OCI-LY1 (cell line): ENCODE results near the gene SLC5A3.

ENCODE experiments used
- EZH2 ChIP-seq: fragments of 200-600 bp; sonication (generic), shearing (Covaris generic); IDR thresholded peaks from 2 replicates; pipeline ENCODE4 v1.8.0; 2017; ENCODE audit warnings: borderline replicate concordance, mixed run types, mild to moderate bottlenecking, antibody characterized with exemption, low read length, moderate library complexity, mixed read lengths
- TF ChIP-seq, protein P1 (sequence below): fragments of 200-600 bp; sonication (generic), shearing (Covaris generic); IDR thresholded peaks from 2 replicates; pipeline ENCODE4 v1.5.1; 2017; ENCODE audit warnings: mild to moderate bottlenecking, antibody characterized with exemption, low read length, moderate library complexity, mixed read lengths

DNA sequence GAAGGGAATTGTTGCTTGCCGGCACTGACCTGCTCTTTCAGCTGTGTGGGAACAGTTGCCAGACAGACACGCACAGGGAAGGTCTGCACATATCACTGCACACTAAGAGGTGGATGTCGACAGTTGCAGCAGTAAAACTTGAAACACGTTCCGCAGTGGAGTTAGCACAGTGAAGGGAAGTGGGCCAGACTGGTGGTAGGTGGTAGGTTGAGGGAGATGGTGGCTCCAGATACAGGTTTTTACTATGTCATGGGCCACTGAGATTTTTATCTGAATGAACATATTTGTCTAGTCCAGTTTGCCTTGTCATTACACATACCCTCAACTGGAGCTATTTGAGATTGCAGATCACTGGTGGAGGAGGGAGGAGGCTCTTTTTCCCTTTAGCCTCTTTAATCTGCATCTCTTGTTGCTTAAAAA, 13.5 kb downstream of the SLC5A3 start:
- TF ChIP-seq, protein P1, sequence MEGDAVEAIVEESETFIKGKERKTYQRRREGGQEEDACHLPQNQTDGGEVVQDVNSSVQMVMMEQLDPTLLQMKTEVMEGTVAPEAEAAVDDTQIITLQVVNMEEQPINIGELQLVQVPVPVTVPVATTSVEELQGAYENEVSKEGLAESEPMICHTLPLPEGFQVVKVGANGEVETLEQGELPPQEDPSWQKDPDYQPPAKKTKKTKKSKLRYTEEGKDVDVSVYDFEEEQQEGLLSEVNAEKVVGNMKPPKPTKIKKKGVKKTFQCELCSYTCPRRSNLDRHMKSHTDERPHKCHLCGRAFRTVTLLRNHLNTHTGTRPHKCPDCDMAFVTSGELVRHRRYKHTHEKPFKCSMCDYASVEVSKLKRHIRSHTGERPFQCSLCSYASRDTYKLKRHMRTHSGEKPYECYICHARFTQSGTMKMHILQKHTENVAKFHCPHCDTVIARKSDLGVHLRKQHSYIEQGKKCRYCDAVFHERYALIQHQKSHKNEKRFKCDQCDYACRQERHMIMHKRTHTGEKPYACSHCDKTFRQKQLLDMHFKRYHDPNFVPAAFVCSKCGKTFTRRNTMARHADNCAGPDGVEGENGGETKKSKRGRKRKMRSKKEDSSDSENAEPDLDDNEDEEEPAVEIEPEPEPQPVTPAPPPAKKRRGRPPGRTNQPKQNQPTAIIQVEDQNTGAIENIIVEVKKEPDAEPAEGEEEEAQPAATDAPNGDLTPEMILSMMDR, result no peak
- no peak for TF ChIP-seq EZH2
